ENCODE results near the gene CERS6. TPM values are rescaled to one million over a fixed set of nuclear protein-coding genes. Genes with fewer than 3 reads are reported as not detected.
A peak's percentile ranks its signal among the peaks of the same experiment; 100 is the strongest.

Gene CERS6
- polyA plus RNA-seq, 3 donors = 7.6 to 17.7 (median 15.6) TPM

- Mint-ChIP-seq H3K9me3 (no peaks in the 10 kb centered on the region), H3K27ac (no peak overlapping the region), H3K36me3 (peaks cover 8 to 10% of the 10 kb centered on the region in 2 donors), H3K27me3 (ENCODE audit: low read depth in 3 of 3) (no peaks in the 10 kb centered on the region), H3K4me1 (peaks cover 2% of the 10 kb centered on the region), H3K4me3 (no peak overlapping the region)
- no peaks in the 10 kb centered on the region for H3K79me2 ChIP-seq (ENCODE audit: insufficient read depth, low read length)
- H3K9ac ChIP-seq (ENCODE audit: insufficient read depth, low read length, poor library complexity, severe bottlenecking) = no peak overlapping the region
- no peaks in the 10 kb centered on the region for H3K9me3 ChIP-seq (replicated peaks in 1 of 2; ENCODE audit: control insufficient read depth in 1 of 2, insufficient read depth in 1 of 2, low read length in 2 of 2)
- peaks cover 2% of the 10 kb centered on the region for H4K20me1 ChIP-seq (ENCODE audit: insufficient read depth, low read length)
- no peak overlapping the region for H3K4me2 ChIP-seq (replicated peaks; ENCODE audit: extremely low read depth, low read length, poor library complexity, severe bottlenecking)
- no peak overlapping the region for H3K4me3 ChIP-seq (replicated peaks in 1 of 3; ENCODE audit: low read depth in 2 of 3, low read length in 3 of 3)
- no CpG with 5 or more reads among the region's 4 CpGs for WGBS (ENCODE audit: insufficient coverage)
- H3K27me3 ChIP-seq (ENCODE audit: control insufficient read depth in 2 of 2, insufficient read depth in 2 of 2, low read length in 2 of 2) = no peaks in the 10 kb centered on the region
- H3K4me1 ChIP-seq (ENCODE audit: control insufficient read depth in 1 of 2, insufficient read depth in 2 of 2, low read length in 2 of 2) = no peaks in the 10 kb centered on the region
- TF ChIP-seq, protein P1, sequence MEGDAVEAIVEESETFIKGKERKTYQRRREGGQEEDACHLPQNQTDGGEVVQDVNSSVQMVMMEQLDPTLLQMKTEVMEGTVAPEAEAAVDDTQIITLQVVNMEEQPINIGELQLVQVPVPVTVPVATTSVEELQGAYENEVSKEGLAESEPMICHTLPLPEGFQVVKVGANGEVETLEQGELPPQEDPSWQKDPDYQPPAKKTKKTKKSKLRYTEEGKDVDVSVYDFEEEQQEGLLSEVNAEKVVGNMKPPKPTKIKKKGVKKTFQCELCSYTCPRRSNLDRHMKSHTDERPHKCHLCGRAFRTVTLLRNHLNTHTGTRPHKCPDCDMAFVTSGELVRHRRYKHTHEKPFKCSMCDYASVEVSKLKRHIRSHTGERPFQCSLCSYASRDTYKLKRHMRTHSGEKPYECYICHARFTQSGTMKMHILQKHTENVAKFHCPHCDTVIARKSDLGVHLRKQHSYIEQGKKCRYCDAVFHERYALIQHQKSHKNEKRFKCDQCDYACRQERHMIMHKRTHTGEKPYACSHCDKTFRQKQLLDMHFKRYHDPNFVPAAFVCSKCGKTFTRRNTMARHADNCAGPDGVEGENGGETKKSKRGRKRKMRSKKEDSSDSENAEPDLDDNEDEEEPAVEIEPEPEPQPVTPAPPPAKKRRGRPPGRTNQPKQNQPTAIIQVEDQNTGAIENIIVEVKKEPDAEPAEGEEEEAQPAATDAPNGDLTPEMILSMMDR (IDR thresholded peaks at IDR 0.05) = no peak
- no peak overlapping the region for H3K27ac ChIP-seq (ENCODE audit: low read depth in 1 of 2, low read length in 2 of 2)
- no peak for DNase-seq
- intact Hi-C loops (cut with micrococcal nuclease) = no loop called here
- no peak overlapping the region for H2AFZ ChIP-seq (ENCODE audit: insufficient read depth, low read depth, low read length, poor library complexity, severe bottlenecking)
- peaks cover 0 to 19% of the 10 kb centered on the region in 2 donors for H3K36me3 ChIP-seq (replicated peaks in 1 of 2; ENCODE audit: control insufficient read depth in 1 of 2, insufficient read depth in 2 of 2, low read length in 2 of 2)
Observed at GRCh38 chr2:168710754-168711467, 254.8 kb downstream of the CERS6 start.

GRCh38 chr2:168712053-168712452 lies 256.0 kb downstream of the CERS6 start:
- Histone ChIP-seq H4K20me1 (ENCODE audit: insufficient read depth, low read length) (no peaks in the 10 kb centered on the region), H3K4me2 (replicated peaks; ENCODE audit: extremely low read depth, low read length, poor library complexity, severe bottlenecking) (no peak overlapping the region), H3K36me3 (replicated peaks in 1 of 2; ENCODE audit: control insufficient read depth in 1 of 2, insufficient read depth in 2 of 2, low read length in 2 of 2) (peaks cover 0 to 24% of the 10 kb centered on the region in 2 donors), H3K9me3 (replicated peaks in 1 of 2; ENCODE audit: control insufficient read depth in 1 of 2, insufficient read depth in 1 of 2, low read length in 2 of 2) (no peaks in the 10 kb centered on the region), H3K9ac (ENCODE audit: insufficient read depth, low read length, poor library complexity, severe bottlenecking) (no peak overlapping the region), H3K27me3 (ENCODE audit: control insufficient read depth in 2 of 2, insufficient read depth in 2 of 2, low read length in 2 of 2) (no peaks in the 10 kb centered on the region), H3K4me3 (replicated peaks in 1 of 3; ENCODE audit: low read depth in 2 of 3, low read length in 3 of 3) (no peak overlapping the region), H2AFZ (ENCODE audit: insufficient read depth, low read depth, low read length, poor library complexity, severe bottlenecking) (no peak overlapping the region), H3K27ac (ENCODE audit: low read depth in 1 of 2, low read length in 2 of 2) (no peak overlapping the region), H3K4me1 (ENCODE audit: control insufficient read depth in 1 of 2, insufficient read depth in 2 of 2, low read length in 2 of 2) (no peaks in the 10 kb centered on the region), H3K79me2 (ENCODE audit: insufficient read depth, low read length) (no peaks in the 10 kb centered on the region)
- H3K4me1 Mint-ChIP-seq = peaks cover 2% of the 10 kb centered on the region
- WGBS (ENCODE audit: insufficient coverage) = no CpG with 5 or more reads among the region's 1 CpG
- no peak for DNase-seq
- H3K27ac Mint-ChIP-seq = peak overlapping the region in 4 of 7 donors; percentile 6 to 68 (median 38)
- peaks cover 11 to 19% of the 10 kb centered on the region in 2 donors for H3K36me3 Mint-ChIP-seq
- TF ChIP-seq, protein P1 (IDR thresholded peaks at IDR 0.05) = no peak
- intact Hi-C loops (cut with micrococcal nuclease) = no loop called here
- H3K27me3 Mint-ChIP-seq (ENCODE audit: low read depth in 3 of 3) = no peaks in the 10 kb centered on the region
- no peak overlapping the region for H3K4me3 Mint-ChIP-seq
- H3K9me3 Mint-ChIP-seq = no peaks in the 10 kb centered on the region
